Glomerular endothelial cell (primary cell): ENCODE measurements around the gene TRIML2. TPM values are rescaled to one million over a fixed set of nuclear protein-coding genes. Genes with fewer than 3 reads are reported as not detected.

Source experiments
- DNase-seq: peaks from one replicate; pipeline ENCODE4 v3.0.0-alpha.2; 2011; ENCODE audit warnings: low read depth, low spot score; ENCODE audit errors: extremely low read depth
- total RNA-seq: library from RNA; depleted of rRNA; stranded (reverse); fragments of >200 nt; gene quantifications from 2 replicates; pipeline ENCODE4 v1.2.3, GENCODE V29; 2015

The TRIML2 gene
- total RNA-seq, result 9.0 and 9.6 TPM in 2 replicates

GRCh38 chr4:188109157-188109755, at the start of gene TRIML2:
TSS of gene TRIML2 (minus strand) at chr4:188109603. CDS start at chr4:188105368, 4,235 bp downstream.
- no peak for DNase-seq

GRCh38 chr4:188158336-188158735, 48.9 kb upstream of the TRIML2 start:
- no peak for DNase-seq

- DNase-seq, result no peak
Observed at GRCh38 chr4:188154668-188155405, 45.4 kb upstream of the TRIML2 start.

- no peak for DNase-seq
Observed at GRCh38 chr4:188147776-188148175, 38.4 kb upstream of the TRIML2 start.

GRCh38 chr4:188147176-188147575, 37.8 kb upstream of the TRIML2 start:
- no peak for DNase-seq

GRCh38 chr4:188146618-188147017, 37.2 kb upstream of the TRIML2 start:
- DNase-seq, result no peak

- no peak for DNase-seq
Observed at GRCh38 chr4:188145601-188146000, 36.2 kb upstream of the TRIML2 start.

GRCh38 chr4:188143731-188144130, 34.3 kb upstream of the TRIML2 start:
- no peak for DNase-seq

- DNase-seq, result no peak
Observed at GRCh38 chr4:188139671-188140070, 30.3 kb upstream of the TRIML2 start.

- no peak for DNase-seq
Observed at GRCh38 chr4:188139141-188139540, 29.7 kb upstream of the TRIML2 start, which contains the start of gene TRIML1. TSS of gene TRIML1 (plus strand) at chr4:188139441. CDS start at chr4:188139559, 118 bp downstream.

GRCh38 chr4:188138227-188138626, 28.8 kb upstream of the TRIML2 start:
- no peak for DNase-seq

- no peak for DNase-seq
Observed at GRCh38 chr4:188132232-188132631, 22.8 kb upstream of the TRIML2 start.

GRCh38 chr4:188130355-188130754, 21.0 kb upstream of the TRIML2 start:
- DNase-seq, result no peak

GRCh38 chr4:188127214-188127874, 17.9 kb upstream of the TRIML2 start:
- DNase-seq, result no peak

GRCh38 chr4:188121530-188121929, 12.1 kb upstream of the TRIML2 start:
- no peak for DNase-seq

GRCh38 chr4:188117631-188118324, 8.4 kb upstream of the TRIML2 start:
- no peak for DNase-seq

- no peak for DNase-seq
Observed at GRCh38 chr4:188113156-188113555, 3.8 kb upstream of the TRIML2 start.

- DNase-seq, result no peak
Observed at GRCh38 chr4:188111955-188112354, 2.6 kb upstream of the TRIML2 start.

GRCh38 chr4:188110741-188111471, 1.5 kb upstream of the TRIML2 start:
- no peak for DNase-seq

- DNase-seq, result no peak
Observed at GRCh38 chr4:188110036-188110435, 633 bp upstream of the TRIML2 start.
